PC-9 (cell line): ENCODE data around the gene COX4I2. TPM values are rescaled to one million over a fixed set of nuclear protein-coding genes. Genes with fewer than 3 reads are reported as not detected.

Experiments
- BruUV-seq: library from RNA; stranded (reverse); fragments of 400-500 nt; replicated peaks from 2 replicates; lab custom pipeline; 2021; lab: Mats Ljungman, UMichigan
- CTCF ChIA-PET: fragments of 300-600 bp; sonication (Branson Sonifier 250); formaldehyde crosslinking; loops from one replicate; lab custom pipeline; 2022; ENCODE audit warnings: antibody characterized with exemption; lab: Charles Lee
- POLR2A ChIA-PET: fragments of 300-600 bp; sonication (Branson Sonifier 250); formaldehyde crosslinking; loops from one replicate; lab custom pipeline; 2022; ENCODE audit warnings: antibody characterized with exemption; ENCODE audit not compliant: unreplicated experiment; lab: Charles Lee
- DNase-seq, 2 experiments: peaks; one replicate each; pipeline versions ENCODE4 v3.0.0 to v3.0.0-alpha.2; 2015 to 2022; ENCODE audit warnings: mixed read lengths in 1 of 2
- H2AFZ ChIP-seq: fragments of 200-600 bp; sonication (generic); 2 replicates; pipeline ENCODE4 v1.8.1; 2017; ENCODE audit warnings: antibody characterized with exemption
- H3F3A ChIP-seq: fragments of 200-600 bp; sonication (generic); 2 replicates; pipeline ENCODE4 v1.8.1; 2017; ENCODE audit warnings: antibody characterized with exemption, mild to moderate bottlenecking, low read depth; ENCODE audit not compliant: insufficient read depth
- H3K27ac ChIP-seq: fragments of 200-600 bp; sonication (generic); 2 replicates; pipeline ENCODE4 v1.6.1; 2016; ENCODE audit warnings: mixed run types
- H3K27me3 ChIP-seq: fragments of 200-600 bp; sonication (generic); 2 replicates; pipeline ENCODE4 v1.6.1; 2016; ENCODE audit warnings: low read depth, mixed run types; ENCODE audit not compliant: insufficient read depth
- H3K36me3 ChIP-seq: fragments of 200-600 bp; sonication (generic); 2 replicates; pipeline ENCODE4 v1.6.1; 2016; ENCODE audit warnings: low read depth, mixed run types
- H3K4me1 ChIP-seq: fragments of 200-600 bp; sonication (generic); replicated peaks from 2 replicates; pipeline ENCODE4 v1.6.1; 2016; ENCODE audit warnings: mixed run types; ENCODE audit not compliant: insufficient read depth
- H3K4me2 ChIP-seq: fragments of 200-600 bp; sonication (generic); 2 replicates; pipeline ENCODE4 v1.6.1; 2017; ENCODE audit warnings: mixed run types
- H3K4me3 ChIP-seq: fragments of 200-600 bp; sonication (generic); 2 replicates; pipeline ENCODE4 v1.6.1; 2016; ENCODE audit warnings: mixed run types
- H3K79me2 ChIP-seq: fragments of 200-600 bp; sonication (generic); 2 replicates; pipeline ENCODE4 v1.6.1; 2017; ENCODE audit warnings: low read depth, mixed run types
- H3K9me2 ChIP-seq: fragments of 200-600 bp; sonication (generic); 2 replicates; pipeline ENCODE4 v1.8.1; 2017; ENCODE audit warnings: mild to moderate bottlenecking; ENCODE audit not compliant: insufficient read depth
- H3K9me3 ChIP-seq: fragments of 200-600 bp; sonication (generic); 2 replicates; pipeline ENCODE4 v1.8.1; 2016; ENCODE audit warnings: low read depth; ENCODE audit not compliant: insufficient read depth
- H4K20me1 ChIP-seq: fragments of 200-600 bp; sonication (generic); 2 replicates; pipeline ENCODE4 v1.8.1; 2017; ENCODE audit not compliant: insufficient read depth
- EZH2 ChIP-seq: fragments of 200-600 bp; sonication (generic); IDR thresholded peaks from 2 replicates; pipeline ENCODE4 v1.8.0; 2017; ENCODE audit warnings: antibody characterized with exemption, low read depth
- intact Hi-C: fragments of 100-400 bp; cut with micrococcal nuclease; formaldehyde crosslinking; loops from one replicate; pipeline ENCODE4 v1.10.0; 2022; ENCODE audit not compliant: unreplicated experiment
- total RNA-seq: library from RNA; stranded (reverse); gene quantifications from 2 replicates; pipeline ENCODE4 v1.2.3, GENCODE V29; 2021
- TF ChIP-seq, protein P1 (sequence below): fragments of 200-600 bp; sonication (generic); conservative IDR thresholded peaks from 2 replicates; pipeline ENCODE4 v1.6.1; 2017; ENCODE audit warnings: mixed run types, antibody characterized with exemption, mild to moderate bottlenecking, moderate library complexity

COX4I2 gene
- total RNA-seq, 1 experiment from 2014 or later: not detected

DNA sequence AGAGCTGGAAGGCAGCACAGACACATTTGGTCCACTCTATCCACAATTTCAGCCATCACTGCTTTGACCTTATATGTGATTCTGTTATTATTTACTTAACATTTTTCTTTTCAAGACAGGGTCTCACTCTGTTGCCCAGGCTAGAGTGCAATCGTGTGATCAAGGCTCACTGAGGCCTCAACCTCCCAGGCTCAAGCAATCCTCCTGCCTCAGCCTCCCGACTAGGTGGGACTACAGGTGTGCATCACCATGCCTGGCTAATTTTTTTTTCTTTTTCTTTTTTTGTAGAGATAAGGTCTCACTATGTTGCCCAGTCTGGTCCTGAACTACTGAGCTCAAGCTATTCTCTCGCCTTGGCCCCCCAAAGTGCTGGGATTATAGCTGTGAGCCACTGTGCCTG, 44.6 kb downstream of the COX4I2 start:
- POLR2A ChIA-PET: no interaction called here
- Histone ChIP-seq H4K20me1 (peaks cover 36% of the 10 kb centered on the region), H3K4me3 (no peak overlapping the region), H3K36me3 (peaks cover 77% of the 10 kb centered on the region), H3K79me2 (peaks cover 98% of the 10 kb centered on the region), H3K4me1 (peaks cover 37% of the 10 kb centered on the region), H3F3A (peaks cover 68% of the 10 kb centered on the region), H3K9me3 (no peaks in the 10 kb centered on the region), H3K9me2 (no peaks in the 10 kb centered on the region), H3K27me3 (no peaks in the 10 kb centered on the region), H3K27ac (peak overlapping the region; percentile 40; the same call in 1 of the 2 replicates), H2AFZ (no peak overlapping the region), H3K4me2 (no peak overlapping the region)
- BruUV-seq: no TSS peak
- intact Hi-C loops: no loop called here
- TF ChIP-seq EZH2: no peak
- TF ChIP-seq, protein P1, sequence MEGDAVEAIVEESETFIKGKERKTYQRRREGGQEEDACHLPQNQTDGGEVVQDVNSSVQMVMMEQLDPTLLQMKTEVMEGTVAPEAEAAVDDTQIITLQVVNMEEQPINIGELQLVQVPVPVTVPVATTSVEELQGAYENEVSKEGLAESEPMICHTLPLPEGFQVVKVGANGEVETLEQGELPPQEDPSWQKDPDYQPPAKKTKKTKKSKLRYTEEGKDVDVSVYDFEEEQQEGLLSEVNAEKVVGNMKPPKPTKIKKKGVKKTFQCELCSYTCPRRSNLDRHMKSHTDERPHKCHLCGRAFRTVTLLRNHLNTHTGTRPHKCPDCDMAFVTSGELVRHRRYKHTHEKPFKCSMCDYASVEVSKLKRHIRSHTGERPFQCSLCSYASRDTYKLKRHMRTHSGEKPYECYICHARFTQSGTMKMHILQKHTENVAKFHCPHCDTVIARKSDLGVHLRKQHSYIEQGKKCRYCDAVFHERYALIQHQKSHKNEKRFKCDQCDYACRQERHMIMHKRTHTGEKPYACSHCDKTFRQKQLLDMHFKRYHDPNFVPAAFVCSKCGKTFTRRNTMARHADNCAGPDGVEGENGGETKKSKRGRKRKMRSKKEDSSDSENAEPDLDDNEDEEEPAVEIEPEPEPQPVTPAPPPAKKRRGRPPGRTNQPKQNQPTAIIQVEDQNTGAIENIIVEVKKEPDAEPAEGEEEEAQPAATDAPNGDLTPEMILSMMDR: no peak
- DNase-seq: no peak
- CTCF ChIA-PET: interaction anchor here (0.6 kb wide), 1 partner anchor 11 kb away, joined by 3 read pairs; no protein-coding TSS in a partner anchor

DNA sequence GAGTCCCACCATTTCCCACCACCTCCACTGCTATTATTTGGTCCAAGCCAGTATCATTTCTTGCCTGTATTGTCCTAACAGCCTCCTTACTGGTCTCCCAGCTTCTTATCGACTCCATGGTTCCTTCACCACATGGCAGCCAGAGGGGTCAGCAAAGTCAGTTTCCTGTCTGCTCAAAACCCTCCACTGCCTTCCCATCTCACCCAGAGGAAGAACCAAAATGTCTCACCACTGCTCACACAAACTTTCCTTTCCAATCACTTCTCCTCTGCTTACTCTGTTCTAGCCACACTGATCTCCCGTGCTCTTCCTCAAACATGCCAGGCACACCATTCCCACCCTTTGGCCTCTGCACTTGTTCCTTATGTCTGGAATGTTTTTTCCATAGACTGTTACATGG, 45.2 kb downstream of the COX4I2 start:
- Histone ChIP-seq H3K4me2 (no peak overlapping the region), H2AFZ (no peak overlapping the region), H4K20me1 (peaks cover 30% of the 10 kb centered on the region), H3K27ac (0 out of 2 replicates have a peak overlapping the region, but pooled peaks have one; percentile 40), H3K9me3 (no peaks in the 10 kb centered on the region), H3F3A (peaks cover 69% of the 10 kb centered on the region), H3K79me2 (peaks cover 98% of the 10 kb centered on the region), H3K27me3 (no peaks in the 10 kb centered on the region), H3K9me2 (no peaks in the 10 kb centered on the region), H3K4me3 (no peak overlapping the region), H3K36me3 (peaks cover 75% of the 10 kb centered on the region), H3K4me1 (peaks cover 31% of the 10 kb centered on the region)
- intact Hi-C loops: no loop called here
- BruUV-seq: no TSS peak
- CTCF ChIA-PET: no interaction called here
- POLR2A ChIA-PET: no interaction called here
- DNase-seq: no peak
- TF ChIP-seq, protein P1: no peak
- no peak for TF ChIP-seq EZH2

DNA sequence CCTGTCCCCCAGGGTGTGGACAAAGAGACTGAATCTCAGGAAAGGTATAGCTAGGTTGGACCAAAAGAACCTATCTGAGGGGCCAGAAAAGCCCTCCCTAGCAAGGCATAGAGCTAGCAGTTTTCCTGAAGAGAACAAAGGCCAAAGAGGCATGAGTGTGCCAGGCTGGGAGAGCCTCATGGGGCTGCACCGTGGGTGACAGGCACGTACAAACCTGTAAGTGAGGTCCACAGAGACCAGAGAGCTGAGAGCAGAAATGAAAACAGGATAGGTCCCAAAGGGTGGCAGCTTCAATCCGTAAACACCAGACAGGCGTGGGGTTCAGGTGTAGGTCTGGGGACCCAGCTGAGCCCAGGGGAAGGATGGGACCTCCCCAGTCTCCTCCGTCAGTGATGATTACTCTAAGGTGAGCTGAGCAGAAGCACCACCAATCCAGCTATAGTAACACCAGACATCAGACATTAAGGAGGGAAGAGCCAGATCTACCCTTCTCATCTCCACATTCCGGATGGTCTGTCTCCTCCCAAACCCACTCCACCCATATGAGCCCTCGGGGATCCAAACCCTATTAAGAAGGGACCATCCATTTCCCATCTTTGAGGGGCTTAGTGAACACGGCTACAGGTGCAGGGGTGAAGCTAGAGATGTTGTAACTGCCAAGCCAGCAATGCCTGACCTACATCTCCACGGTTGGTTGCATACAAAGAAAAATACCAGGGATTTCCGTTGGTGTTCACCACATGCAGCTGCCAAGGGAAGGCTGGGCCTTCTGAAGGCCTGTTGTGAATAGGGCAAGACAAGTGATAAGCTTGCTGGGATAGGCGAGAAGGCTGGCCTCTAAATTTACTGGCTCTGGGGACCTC, 46.7 kb downstream of the COX4I2 start:
- Histone ChIP-seq H3K4me2 (no peak overlapping the region), H3K4me1 (peaks cover 17% of the 10 kb centered on the region), H4K20me1 (peaks cover 17% of the 10 kb centered on the region), H3F3A (peaks cover 59% of the 10 kb centered on the region), H3K27ac (peak overlapping the region; percentile 24; the same call in 1 of the 2 replicates), H3K27me3 (no peaks in the 10 kb centered on the region), H3K36me3 (peaks cover 70% of the 10 kb centered on the region), H3K9me2 (no peaks in the 10 kb centered on the region), H3K4me3 (no peak overlapping the region), H2AFZ (no peak overlapping the region), H3K79me2 (peaks cover 96% of the 10 kb centered on the region), H3K9me3 (no peaks in the 10 kb centered on the region)
- POLR2A ChIA-PET: interaction anchor here (0.7 kb wide), 1 partner anchor 35 kb away, joined by 3 read pairs; no protein-coding TSS in a partner anchor
- intact Hi-C loops: no loop called here
- CTCF ChIA-PET: no interaction called here
- TF ChIP-seq, protein P1: no peak
- no peak for TF ChIP-seq EZH2
- no peak for DNase-seq
- no TSS peak for BruUV-seq
